Measurements from ENCODE around the gene SORCS2.
A peak's percentile ranks its signal among the peaks of the same experiment; 100 is the strongest.

The SORCS2 gene

GRCh38 chr4:7752649-7753048, 560.3 kb downstream of the SORCS2 start:
- H2BK5ac ChIP-seq (ENCODE audit: low read depth, low read length, poor library complexity, severe bottlenecking): no peak overlapping the region
- H3K23ac ChIP-seq (ENCODE audit: low read length in 2 of 2): no peak overlapping the region
- no peak overlapping the region for H2AK5ac ChIP-seq (ENCODE audit: low read length, severe bottlenecking)
- no peak overlapping the region for H2BK12ac ChIP-seq (ENCODE audit: low read length in 2 of 2)
- H4K91ac ChIP-seq (ENCODE audit: low read length): no peak overlapping the region
- H3K9me3 ChIP-seq (ENCODE audit: control insufficient read depth, low read length): no peaks in the 10 kb centered on the region
- DNase-seq: no peak
- no peak overlapping the region for H3K4me2 ChIP-seq (ENCODE audit: low read length, poor library complexity, severe bottlenecking)
- WGBS: 96% methylated on average over 5 of the region's 6 CpGs
- H3K36me3 ChIP-seq (ENCODE audit: control insufficient read depth in 1 of 2, insufficient read depth in 2 of 2, low read depth in 1 of 2, low read length in 2 of 2): peaks cover 0 to 33% of the 10 kb centered on the region in 2 experiments
- H3K27ac ChIP-seq (ENCODE audit: low read length, poor library complexity, severe bottlenecking): no peak overlapping the region
- no peak overlapping the region for H2BK120ac ChIP-seq (ENCODE audit: low read depth, low read length)
- H4K8ac ChIP-seq (ENCODE audit: low read length): no peak overlapping the region
- peaks cover 3% of the 10 kb centered on the region for H3K4me1 ChIP-seq (ENCODE audit: control insufficient read depth, insufficient read depth, low read depth, low read length)
- no peak overlapping the region for H3K18ac ChIP-seq (ENCODE audit: low read depth in 1 of 2, low read length in 2 of 2)
- H3K9ac ChIP-seq (ENCODE audit: low read length): no peak overlapping the region
- H3K4me3 ChIP-seq (ENCODE audit: insufficient read depth in 1 of 2, low read depth in 1 of 2, low read length in 2 of 2): no peak overlapping the region
- H2BK15ac ChIP-seq (ENCODE audit: low read depth, poor library complexity, severe bottlenecking): no peak overlapping the region
- H3K27me3 ChIP-seq (ENCODE audit: control insufficient read depth in 1 of 2, insufficient read depth in 1 of 2, low read length in 2 of 2): peaks cover 0 to 2% of the 10 kb centered on the region in 2 experiments
- H3K4ac ChIP-seq (ENCODE audit: low read depth in 1 of 2, low read length in 2 of 2): no peak overlapping the region
- no peak overlapping the region for H3K14ac ChIP-seq (ENCODE audit: low read length in 2 of 2)
- no peak overlapping the region for H2AFZ ChIP-seq (ENCODE audit: low read depth, low read length)
- H3K79me1 ChIP-seq (replicated peaks; ENCODE audit: low read length, poor library complexity, severe bottlenecking): peaks cover 6% of the 10 kb centered on the region

GRCh38 chr4:7753271-7753670, 560.9 kb downstream of the SORCS2 start:
- H3K27me3 ChIP-seq (ENCODE audit: control insufficient read depth in 1 of 2, insufficient read depth in 1 of 2, low read length in 2 of 2): no peaks in the 10 kb centered on the region
- H3K36me3 ChIP-seq (ENCODE audit: control insufficient read depth in 1 of 2, insufficient read depth in 2 of 2, low read depth in 1 of 2, low read length in 2 of 2): peaks cover 1 to 38% of the 10 kb centered on the region in 2 experiments
- WGBS: 98% methylated on average over 15 of the region's 15 CpGs
- no peak overlapping the region for H2BK15ac ChIP-seq (ENCODE audit: low read depth, poor library complexity, severe bottlenecking)
- H3K18ac ChIP-seq (ENCODE audit: low read depth in 1 of 2, low read length in 2 of 2): no peak overlapping the region
- H3K4me3 ChIP-seq (ENCODE audit: insufficient read depth in 1 of 2, low read depth in 1 of 2, low read length in 2 of 2): no peak overlapping the region
- no peak overlapping the region for H4K8ac ChIP-seq (ENCODE audit: low read length)
- H3K23ac ChIP-seq (ENCODE audit: low read length in 2 of 2): no peak overlapping the region
- no peak overlapping the region for H2BK5ac ChIP-seq (ENCODE audit: low read depth, low read length, poor library complexity, severe bottlenecking)
- no peak overlapping the region for H4K91ac ChIP-seq (ENCODE audit: low read length)
- H3K14ac ChIP-seq (ENCODE audit: low read length in 2 of 2): no peak overlapping the region
- H2BK12ac ChIP-seq (ENCODE audit: low read length in 2 of 2): no peak overlapping the region
- DNase-seq: no peak
- H3K9me3 ChIP-seq (ENCODE audit: control insufficient read depth, low read length): no peaks in the 10 kb centered on the region
- no peak overlapping the region for H3K4me2 ChIP-seq (ENCODE audit: low read length, poor library complexity, severe bottlenecking)
- H3K4me1 ChIP-seq (ENCODE audit: control insufficient read depth, insufficient read depth, low read depth, low read length): peaks cover 3% of the 10 kb centered on the region
- peaks cover 9% of the 10 kb centered on the region for H3K79me1 ChIP-seq (replicated peaks; ENCODE audit: low read length, poor library complexity, severe bottlenecking)
- H3K27ac ChIP-seq (ENCODE audit: low read length, poor library complexity, severe bottlenecking): no peak overlapping the region
- H2AFZ ChIP-seq (ENCODE audit: low read depth, low read length): no peak overlapping the region
- H3K4ac ChIP-seq (ENCODE audit: low read depth in 1 of 2, low read length in 2 of 2): no peak overlapping the region
- H2BK120ac ChIP-seq (ENCODE audit: low read depth, low read length): no peak overlapping the region
- H3K9ac ChIP-seq (ENCODE audit: low read length): no peak overlapping the region
- H2AK5ac ChIP-seq (ENCODE audit: low read length, severe bottlenecking): no peak overlapping the region

- H3K4me1 ChIP-seq (ENCODE audit: control insufficient read depth, insufficient read depth, low read depth, low read length): peaks cover 3% of the 10 kb centered on the region
- no peak overlapping the region for H4K8ac ChIP-seq (ENCODE audit: low read length)
- no peak overlapping the region for H2BK5ac ChIP-seq (ENCODE audit: low read depth, low read length, poor library complexity, severe bottlenecking)
- no peak overlapping the region for H2BK12ac ChIP-seq (ENCODE audit: low read length in 2 of 2)
- peak overlapping the region in 1 of 2 experiments; percentile 9 for H3K23ac ChIP-seq (ENCODE audit: low read length in 2 of 2)
- H3K18ac ChIP-seq (ENCODE audit: low read depth in 1 of 2, low read length in 2 of 2): no peak overlapping the region
- H3K9ac ChIP-seq (ENCODE audit: low read length): no peak overlapping the region
- peaks cover 6 to 41% of the 10 kb centered on the region in 2 experiments for H3K36me3 ChIP-seq (ENCODE audit: control insufficient read depth in 1 of 2, insufficient read depth in 2 of 2, low read depth in 1 of 2, low read length in 2 of 2)
- no peaks in the 10 kb centered on the region for H3K27me3 ChIP-seq (ENCODE audit: control insufficient read depth in 1 of 2, insufficient read depth in 1 of 2, low read length in 2 of 2)
- H2BK120ac ChIP-seq (ENCODE audit: low read depth, low read length): no peak overlapping the region
- H3K4ac ChIP-seq (ENCODE audit: low read depth in 1 of 2, low read length in 2 of 2): no peak overlapping the region
- H3K4me2 ChIP-seq (ENCODE audit: low read length, poor library complexity, severe bottlenecking): no peak overlapping the region
- H2BK15ac ChIP-seq (ENCODE audit: low read depth, poor library complexity, severe bottlenecking): no peak overlapping the region
- H2AFZ ChIP-seq (ENCODE audit: low read depth, low read length): no peak overlapping the region
- no peak overlapping the region for H3K4me3 ChIP-seq (ENCODE audit: insufficient read depth in 1 of 2, low read depth in 1 of 2, low read length in 2 of 2)
- DNase-seq: no peak
- no peak overlapping the region for H3K27ac ChIP-seq (ENCODE audit: low read length, poor library complexity, severe bottlenecking)
- no peak overlapping the region for H3K14ac ChIP-seq (ENCODE audit: low read length in 2 of 2)
- no peaks in the 10 kb centered on the region for H3K9me3 ChIP-seq (ENCODE audit: control insufficient read depth, low read length)
- peaks cover 12% of the 10 kb centered on the region for H3K79me1 ChIP-seq (replicated peaks; ENCODE audit: low read length, poor library complexity, severe bottlenecking)
- 94% methylated on average over 15 of the region's 15 CpGs for WGBS
- no peak overlapping the region for H4K91ac ChIP-seq (ENCODE audit: low read length)
- H2AK5ac ChIP-seq (ENCODE audit: low read length, severe bottlenecking): no peak overlapping the region
Observed at GRCh38 chr4:7753931-7754465, 561.7 kb downstream of the SORCS2 start.

- no peak overlapping the region for H4K91ac ChIP-seq (ENCODE audit: low read length)
- H2BK120ac ChIP-seq (ENCODE audit: low read depth, low read length): no peak overlapping the region
- no peak overlapping the region for H3K27ac ChIP-seq (ENCODE audit: low read length, poor library complexity, severe bottlenecking)
- peaks cover 14% of the 10 kb centered on the region for H3K79me1 ChIP-seq (replicated peaks; ENCODE audit: low read length, poor library complexity, severe bottlenecking)
- H3K4me2 ChIP-seq (ENCODE audit: low read length, poor library complexity, severe bottlenecking): no peak overlapping the region
- no peak overlapping the region for H3K18ac ChIP-seq (ENCODE audit: low read depth in 1 of 2, low read length in 2 of 2)
- H3K9me3 ChIP-seq (ENCODE audit: control insufficient read depth, low read length): no peaks in the 10 kb centered on the region
- peaks cover 13 to 46% of the 10 kb centered on the region in 2 experiments for H3K36me3 ChIP-seq (ENCODE audit: control insufficient read depth in 1 of 2, insufficient read depth in 2 of 2, low read depth in 1 of 2, low read length in 2 of 2)
- no peak overlapping the region for H2BK15ac ChIP-seq (ENCODE audit: low read depth, poor library complexity, severe bottlenecking)
- H3K14ac ChIP-seq (ENCODE audit: low read length in 2 of 2): no peak overlapping the region
- 96% methylated on average over 20 of the region's 21 CpGs for WGBS
- DNase-seq: no peak
- H3K4me1 ChIP-seq (ENCODE audit: control insufficient read depth, insufficient read depth, low read depth, low read length): peaks cover 5% of the 10 kb centered on the region
- no peak overlapping the region for H2BK12ac ChIP-seq (ENCODE audit: low read length in 2 of 2)
- no peak overlapping the region for H3K4me3 ChIP-seq (ENCODE audit: insufficient read depth in 1 of 2, low read depth in 1 of 2, low read length in 2 of 2)
- no peak overlapping the region for H4K8ac ChIP-seq (ENCODE audit: low read length)
- no peak overlapping the region for H2BK5ac ChIP-seq (ENCODE audit: low read depth, low read length, poor library complexity, severe bottlenecking)
- H3K4ac ChIP-seq (ENCODE audit: low read depth in 1 of 2, low read length in 2 of 2): no peak overlapping the region
- no peak overlapping the region for H3K23ac ChIP-seq (ENCODE audit: low read length in 2 of 2)
- no peak overlapping the region for H2AFZ ChIP-seq (ENCODE audit: low read depth, low read length)
- H3K27me3 ChIP-seq (ENCODE audit: control insufficient read depth in 1 of 2, insufficient read depth in 1 of 2, low read length in 2 of 2): no peaks in the 10 kb centered on the region
- H3K9ac ChIP-seq (ENCODE audit: low read length): no peak overlapping the region
- H2AK5ac ChIP-seq (ENCODE audit: low read length, severe bottlenecking): no peak overlapping the region
Observed at GRCh38 chr4:7754565-7755262, 562.4 kb downstream of the SORCS2 start.

Measured in mesenchymal stem cell (in vitro differentiated cells and primary cell).